NCI-H2171 treated with DMSO at 0.1 percent for 48 hours (cell line): ENCODE measurements around the gene DHDDS.
"Not testable (repeated sequence)": the region's sequence is repeated elsewhere in the genome, so short reads cannot be mapped to it uniquely, and the experiment has no call there.

Experiments used
- DNase-seq: peaks from one replicate; lab custom pipeline; 2025; lab: John Stamatoyannopoulos, UW

DHDDS gene, protein sequence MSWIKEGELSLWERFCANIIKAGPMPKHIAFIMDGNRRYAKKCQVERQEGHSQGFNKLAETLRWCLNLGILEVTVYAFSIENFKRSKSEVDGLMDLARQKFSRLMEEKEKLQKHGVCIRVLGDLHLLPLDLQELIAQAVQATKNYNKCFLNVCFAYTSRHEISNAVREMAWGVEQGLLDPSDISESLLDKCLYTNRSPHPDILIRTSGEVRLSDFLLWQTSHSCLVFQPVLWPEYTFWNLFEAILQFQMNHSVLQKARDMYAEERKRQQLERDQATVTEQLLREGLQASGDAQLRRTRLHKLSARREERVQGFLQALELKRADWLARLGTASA

DNA sequence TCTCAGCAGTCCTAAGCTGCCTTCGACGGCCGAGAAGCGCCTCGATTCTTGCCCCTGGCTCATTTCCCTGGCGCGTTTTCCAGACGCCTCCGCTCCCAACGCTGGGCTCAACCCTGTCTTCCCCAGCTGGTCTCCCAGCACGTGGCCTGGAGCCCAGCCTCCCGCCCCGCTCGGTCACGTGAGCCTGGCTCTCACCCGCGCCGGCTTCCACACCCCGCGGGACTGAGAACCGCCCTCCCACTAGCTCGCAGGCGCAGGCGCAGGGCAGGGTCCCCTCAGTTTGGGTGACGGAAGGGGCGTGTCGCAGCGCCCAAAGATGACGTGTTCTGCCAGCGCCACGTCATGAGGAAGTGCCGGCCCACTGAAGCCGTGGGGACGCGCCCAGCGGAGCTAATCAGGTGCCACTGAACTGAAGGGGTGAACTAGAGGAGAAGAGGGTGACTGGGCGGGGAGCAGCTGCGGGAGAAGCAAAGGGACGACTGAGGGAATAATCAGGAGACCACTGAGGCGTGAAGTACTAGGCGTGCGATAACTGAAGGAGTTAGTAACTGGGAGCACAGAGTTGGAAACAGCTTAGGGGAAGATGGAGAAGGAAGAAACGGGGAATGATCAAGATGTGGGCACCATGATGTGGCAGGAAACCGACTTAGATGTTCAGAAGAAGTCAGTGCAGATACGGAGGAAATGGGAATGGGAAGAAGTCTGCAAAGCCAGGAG lies at the start of gene DHDDS:
Gene DHDDS, plus strand, starts transcription at position 343 of the 717 bp plus-strand sequence. CDS start 625 bp downstream, outside the sequence.
- peak; percentile 98 for DNase-seq

DNA sequence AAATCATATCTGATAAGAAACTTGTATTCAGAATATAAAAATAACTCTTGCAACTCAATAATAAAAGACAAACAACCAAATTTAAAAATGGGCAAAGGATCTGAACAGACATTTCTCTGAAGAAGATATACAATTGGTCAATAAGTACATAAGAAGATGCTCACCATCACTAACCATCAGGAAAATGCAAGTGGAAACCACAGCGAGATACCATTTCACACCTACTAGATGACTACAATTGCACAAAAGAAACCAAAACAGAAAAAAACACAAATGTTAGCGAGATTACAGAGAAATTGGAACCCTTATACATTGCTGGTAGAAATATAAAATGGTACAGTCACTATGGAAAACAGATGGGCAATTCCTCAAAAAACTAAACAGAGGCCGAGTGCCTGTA lies 48.0 kb upstream of the DHDDS start:
- DNase-seq: no peak

DNA sequence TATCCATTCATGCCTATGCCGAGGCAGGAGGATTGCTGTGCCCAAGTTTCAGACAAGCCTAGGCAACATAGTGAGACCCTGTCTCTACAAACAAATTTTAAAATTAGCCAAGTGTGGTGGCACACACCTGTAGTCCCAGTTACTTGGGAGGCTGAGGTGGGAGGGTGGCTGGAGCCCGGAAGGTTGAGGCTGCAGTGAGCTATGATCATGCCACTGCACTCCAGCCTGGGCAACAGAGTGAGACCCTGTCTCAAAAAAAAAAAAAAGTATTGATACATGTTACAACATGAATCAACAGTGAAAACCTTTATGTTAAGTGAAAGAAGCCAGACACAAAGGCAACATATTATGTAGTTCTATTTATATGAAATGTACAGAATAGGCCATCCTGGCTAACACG lies 47.1 kb upstream of the DHDDS start:
- DNase-seq: not testable (repeated sequence)

DNA sequence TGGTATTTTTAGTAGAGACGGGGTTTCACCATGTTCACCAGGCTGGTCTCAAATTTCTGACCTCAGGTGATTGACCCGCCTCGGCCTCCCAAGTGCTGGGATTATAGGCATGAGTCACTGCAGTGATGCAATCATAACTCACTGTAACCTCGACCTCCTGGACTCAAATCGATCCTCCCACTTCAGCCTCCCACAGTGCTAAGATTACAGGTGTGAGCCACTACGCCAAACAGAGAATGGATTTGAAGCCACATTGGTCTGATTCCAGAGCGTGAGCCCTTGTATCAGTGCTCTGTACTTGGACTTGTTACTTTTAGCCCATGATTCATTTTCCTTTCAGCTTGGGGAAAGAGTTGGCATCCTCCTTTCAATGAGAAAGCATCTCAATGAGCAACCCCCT lies 44.7 kb upstream of the DHDDS start:
- no peak for DNase-seq

DNA sequence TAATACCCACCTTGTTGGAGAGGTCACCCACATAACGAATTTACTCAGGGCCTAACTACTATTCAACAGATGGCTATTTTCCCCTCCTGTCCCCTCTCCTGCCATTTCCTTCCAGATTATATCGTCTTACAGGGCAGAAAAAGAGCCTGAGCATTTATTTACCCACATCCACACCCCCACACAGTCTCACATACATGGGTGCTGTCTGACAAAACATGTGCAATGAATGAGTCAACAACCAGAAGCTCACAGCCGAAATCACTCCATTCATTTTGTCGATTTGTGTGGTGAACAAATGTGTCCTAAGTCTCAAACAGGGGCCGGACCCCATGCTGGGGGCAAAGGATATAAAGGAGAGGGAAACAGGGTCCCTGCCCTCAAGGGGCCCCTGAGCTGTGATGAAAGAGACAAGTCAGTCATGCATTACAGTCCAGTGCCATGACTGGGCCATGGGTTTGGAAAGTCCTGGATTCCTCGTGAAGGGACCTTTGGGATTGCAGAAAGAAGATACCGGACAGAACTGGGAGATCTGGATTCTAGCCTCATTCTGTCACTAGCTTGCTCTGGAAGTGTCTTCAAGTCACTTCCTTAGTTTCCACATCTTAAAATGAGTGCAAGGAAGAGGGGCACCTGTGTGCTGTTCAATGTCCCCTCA lies 43.2 kb upstream of the DHDDS start:
- no peak for DNase-seq

DNA sequence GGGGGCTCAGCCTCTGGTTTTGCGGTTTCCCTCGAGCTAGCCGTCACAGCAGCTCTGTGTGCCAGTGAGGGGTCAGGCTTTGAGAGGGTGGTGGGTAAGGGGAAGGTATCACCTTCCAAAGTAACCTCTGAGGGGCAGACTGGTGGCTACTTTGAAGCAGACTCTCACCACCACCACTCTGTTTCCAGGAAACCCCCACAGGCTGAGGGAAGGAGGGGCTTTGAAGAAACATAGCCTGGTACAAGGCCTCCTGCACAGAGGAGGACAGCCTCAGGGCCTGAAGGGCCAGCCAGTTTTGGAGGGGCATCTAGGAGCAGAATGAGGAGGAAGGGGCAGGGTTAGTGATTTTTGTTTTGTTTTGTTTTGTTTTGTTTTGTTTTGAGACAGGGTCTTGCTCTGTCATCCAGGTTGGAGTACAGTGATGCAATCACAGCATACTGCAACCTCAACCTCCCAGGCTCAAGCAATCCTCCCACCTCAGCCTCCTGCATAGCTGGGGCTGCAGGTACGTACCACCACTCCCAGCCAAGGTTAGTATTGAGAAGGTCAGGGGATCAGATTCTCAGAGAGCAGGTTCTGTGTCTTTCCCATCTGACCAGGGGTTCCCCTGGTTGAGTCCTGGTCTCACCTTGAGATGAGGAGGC lies 42.4 kb upstream of the DHDDS start:
- no peak for DNase-seq

DNA sequence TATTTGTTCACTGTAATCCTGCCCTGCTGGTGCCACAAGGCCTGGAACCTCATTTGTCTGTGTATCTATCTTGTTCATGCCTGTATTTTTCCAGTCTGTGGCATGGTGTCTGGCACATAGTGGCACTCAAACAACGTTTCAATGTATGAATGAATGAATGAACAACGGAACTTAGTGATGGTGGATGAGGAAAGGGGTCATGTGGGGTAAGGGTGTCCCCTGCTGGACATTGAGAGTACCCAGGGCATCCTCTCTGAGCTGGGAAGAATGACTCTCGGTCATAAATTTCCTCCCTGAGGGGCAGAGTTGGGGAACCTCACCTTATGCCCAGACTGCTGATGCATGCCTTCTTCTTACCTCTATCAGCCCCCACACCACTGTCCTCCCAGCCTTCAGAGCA lies 40.7 kb upstream of the DHDDS start:
- DNase-seq: peak; percentile 32

DNA sequence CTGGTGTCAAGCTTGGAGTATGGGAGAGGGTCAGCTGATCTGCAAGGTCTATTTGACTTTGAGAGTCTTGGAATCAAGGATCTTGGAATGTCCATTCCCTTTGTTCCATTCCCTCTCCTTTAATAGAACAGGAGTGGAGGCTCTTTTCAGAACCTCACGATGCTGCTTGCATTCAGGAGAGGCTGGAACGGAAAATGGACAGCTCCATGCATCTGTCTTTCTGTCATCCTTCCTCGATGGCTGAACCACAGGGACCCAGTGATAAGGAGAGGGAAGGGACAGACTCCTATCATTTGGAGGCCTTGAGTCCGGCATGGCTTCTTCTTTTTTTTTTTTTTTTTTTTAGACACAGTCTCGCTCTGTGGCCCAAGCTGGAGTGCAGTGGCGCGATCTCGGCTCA lies 36.4 kb upstream of the DHDDS start:
- DNase-seq: no peak

DNA sequence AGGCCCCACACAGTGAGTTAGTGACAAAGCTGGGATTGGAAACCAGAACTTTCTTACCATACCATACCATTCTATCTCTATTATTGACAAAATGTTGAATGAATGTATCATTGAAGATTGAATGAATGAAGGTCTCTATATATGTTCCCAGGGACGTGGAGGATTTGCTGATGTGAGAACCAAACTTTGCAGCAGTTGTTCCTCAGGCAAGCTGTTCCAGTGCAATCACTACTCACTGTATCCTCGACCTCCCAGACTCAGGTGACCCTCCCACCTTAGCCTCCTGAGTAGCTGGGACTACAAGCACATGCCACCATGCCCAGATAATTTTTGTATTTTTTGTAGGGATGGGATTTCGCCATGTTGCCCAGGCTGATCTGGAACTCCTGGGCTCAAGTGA lies 33.1 kb upstream of the DHDDS start:
- DNase-seq: no peak

DNA sequence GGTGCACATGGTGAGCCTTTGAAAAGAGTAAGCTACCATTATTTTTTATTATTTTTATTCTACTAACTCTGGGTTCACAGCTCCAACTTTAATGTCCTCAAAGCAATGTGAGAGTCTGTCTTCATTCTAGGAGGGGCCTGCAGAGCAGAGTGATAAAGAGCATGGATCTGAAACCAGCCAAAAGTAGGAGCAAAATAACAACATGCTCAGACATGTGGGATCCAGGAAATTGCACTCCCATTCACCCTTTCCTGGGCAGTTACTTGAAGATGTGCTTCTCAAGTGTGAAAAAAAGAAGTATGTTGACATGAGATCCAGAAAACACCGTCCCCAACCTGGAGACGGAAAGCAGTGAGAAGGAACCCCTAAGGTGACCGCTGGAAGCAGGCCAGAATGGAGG lies 30.2 kb upstream of the DHDDS start:
- peak; percentile 62 for DNase-seq

DNA sequence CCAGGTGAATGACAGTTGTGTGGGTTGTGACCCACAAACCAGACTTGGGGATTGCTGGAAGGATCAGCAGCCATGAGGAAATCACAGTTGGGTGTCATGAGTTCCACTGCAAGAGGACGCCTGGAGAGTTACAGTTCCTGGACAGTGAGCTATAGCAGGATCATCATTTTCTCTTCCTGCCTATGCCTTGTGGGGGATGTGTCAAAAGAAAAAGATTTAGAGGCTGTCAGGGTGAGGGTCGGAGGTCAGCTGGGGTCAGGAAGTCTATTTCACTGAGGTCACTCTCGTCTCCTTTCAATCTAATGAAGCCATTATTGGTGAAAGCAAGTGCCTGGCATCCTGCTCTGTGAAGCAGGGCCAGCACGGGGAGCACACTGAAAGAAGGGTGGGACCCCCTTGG lies 28.5 kb upstream of the DHDDS start:
- DNase-seq: no peak

DNA sequence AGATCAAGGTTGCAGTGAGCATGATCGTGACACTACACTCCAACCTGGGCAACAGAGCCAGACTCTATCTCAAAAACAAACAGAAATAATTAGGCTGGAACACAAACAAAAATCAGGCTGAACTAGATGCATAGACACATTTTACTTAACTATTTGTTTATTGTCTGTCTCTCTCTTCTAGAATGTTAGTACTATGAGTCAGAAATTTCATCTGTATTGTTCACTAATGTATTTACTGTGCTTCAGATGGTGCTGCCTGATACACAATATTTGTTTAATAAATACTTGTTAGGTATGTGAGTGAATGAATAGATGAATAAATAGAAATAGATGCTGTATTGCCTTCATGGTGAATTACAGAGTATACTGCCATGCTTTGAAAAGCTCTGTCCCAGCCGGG lies 27.5 kb upstream of the DHDDS start:
- no peak for DNase-seq

DNA sequence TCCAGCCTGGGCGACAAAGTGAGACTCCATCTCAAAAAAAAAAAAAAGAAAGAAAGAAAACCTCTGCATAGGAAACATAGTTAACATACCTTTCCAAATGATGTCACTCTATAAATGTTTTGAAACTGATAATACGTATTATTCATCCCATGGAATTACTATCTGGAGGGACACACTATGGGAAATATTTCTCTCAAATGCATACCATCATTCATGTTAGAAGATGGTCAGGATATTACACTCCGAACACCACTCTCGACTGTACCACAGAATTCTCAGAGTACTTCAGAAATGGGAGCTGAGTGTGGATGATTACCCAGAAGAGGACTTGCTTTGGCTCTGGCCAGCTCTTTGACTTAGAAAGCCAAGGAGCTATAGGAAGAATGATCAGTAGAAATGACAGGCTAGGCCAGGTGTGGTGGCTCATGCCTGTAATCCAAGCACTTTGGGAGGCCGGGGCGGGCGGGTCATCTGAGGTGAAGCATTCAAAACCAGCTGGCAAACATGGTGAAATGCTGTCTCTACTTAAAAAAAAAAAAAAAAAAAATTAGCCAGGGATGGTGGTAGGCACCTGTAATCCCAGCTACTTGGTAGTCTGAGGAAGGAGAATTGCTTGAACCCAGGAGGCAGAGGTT lies 26.7 kb upstream of the DHDDS start:
- DNase-seq: peak; percentile 71

DNA sequence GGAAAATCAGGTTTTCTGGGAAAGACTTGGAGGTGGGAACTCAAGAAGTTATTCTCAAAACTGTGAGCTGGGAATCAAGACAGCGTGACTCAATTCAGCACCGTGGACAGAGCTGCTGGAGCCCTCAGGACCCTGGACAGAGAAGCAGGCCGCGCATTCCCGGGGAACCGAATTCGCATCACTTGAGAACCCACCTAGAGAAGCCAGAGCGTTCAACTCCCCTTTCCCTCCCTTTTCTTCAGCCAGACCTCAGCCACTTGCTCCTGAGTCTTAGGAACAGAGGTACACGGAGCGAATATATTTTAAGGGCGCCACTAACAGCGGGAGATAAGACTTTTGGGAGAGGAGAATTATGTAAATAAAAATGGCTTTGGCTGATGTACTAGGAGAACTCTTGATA lies 23.5 kb upstream of the DHDDS start:
- DNase-seq: no peak

DNA sequence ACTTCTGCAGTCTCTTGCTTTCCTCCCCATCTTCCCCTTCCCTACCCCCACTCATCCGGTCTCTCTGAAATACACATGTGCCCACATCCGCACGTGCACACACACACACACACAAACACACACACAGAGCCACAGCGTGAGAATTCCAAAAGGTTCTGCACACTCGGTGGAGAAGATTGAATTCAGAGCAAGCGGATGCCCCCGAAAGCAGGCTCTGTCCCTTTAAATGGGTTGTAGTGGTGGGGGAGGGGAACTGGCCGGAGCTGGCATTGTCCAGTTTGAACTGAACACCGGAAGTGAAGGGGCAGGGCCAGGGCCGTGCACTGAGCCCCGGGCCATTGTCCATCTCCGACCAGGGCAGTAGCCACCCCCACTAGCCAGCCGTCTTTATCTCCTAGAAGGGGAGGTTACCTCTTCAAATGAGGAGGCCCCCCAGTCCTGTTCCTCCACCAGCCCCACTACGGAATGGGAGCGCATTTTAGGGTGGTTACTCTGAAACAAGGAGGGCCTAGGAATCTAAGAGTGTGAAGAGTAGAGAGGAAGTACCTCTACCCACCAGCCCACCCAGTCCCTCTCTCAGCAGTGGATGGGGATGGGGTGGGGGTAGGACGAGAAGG lies 22.8 kb upstream of the DHDDS start:
- DNase-seq: no peak

DNA sequence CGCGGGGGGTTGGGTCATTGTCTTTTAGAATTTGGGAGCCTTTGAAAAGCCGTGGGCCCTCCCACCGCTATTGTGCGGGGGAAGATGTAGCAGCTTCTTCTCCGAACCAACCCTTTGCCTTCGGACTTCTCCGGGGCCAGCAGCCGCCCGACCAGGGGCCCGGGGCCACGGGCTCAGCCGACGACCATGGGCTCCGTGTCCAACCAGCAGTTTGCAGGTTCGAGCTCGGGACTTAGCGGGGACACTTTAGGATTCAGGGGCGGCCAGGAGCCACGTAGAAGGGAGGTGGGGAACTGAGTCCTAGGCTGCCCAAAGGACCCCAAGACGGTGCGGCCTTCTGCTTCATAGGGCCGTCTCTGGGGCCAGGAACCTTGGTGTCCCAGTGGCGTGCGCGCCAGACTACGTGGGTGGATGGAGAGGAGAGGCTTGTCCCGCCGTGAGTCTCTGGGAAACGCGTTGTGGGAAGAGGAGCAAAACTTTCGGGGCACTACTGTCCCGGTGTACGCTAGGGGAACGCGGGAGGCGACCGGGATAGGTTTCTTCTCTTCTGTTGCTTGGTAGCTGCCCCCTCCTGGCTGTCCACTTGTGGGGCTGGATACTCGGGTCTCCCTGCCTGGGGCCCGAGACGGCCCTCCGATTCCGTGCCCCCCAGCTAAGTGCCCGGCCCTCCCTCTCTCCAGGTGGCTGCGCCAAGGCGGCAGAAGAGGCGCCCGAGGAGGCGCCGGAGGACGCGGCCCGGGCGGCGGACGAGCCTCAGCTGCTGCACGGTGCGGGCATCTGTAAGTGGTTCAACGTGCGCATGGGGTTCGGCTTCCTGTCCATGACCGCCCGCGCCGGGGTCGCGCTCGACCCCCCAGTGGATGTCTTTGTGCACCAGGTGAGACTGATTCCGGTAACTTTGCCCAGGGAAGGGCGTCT lies 21.2 kb upstream of the DHDDS start, which contains the start of gene LIN28A:
Gene LIN28A, plus strand, starts transcription at position 112 of the 918 bp plus-strand sequence. Its CDS starts 75 bp downstream, at position 187.
- DNase-seq: no peak

DNA sequence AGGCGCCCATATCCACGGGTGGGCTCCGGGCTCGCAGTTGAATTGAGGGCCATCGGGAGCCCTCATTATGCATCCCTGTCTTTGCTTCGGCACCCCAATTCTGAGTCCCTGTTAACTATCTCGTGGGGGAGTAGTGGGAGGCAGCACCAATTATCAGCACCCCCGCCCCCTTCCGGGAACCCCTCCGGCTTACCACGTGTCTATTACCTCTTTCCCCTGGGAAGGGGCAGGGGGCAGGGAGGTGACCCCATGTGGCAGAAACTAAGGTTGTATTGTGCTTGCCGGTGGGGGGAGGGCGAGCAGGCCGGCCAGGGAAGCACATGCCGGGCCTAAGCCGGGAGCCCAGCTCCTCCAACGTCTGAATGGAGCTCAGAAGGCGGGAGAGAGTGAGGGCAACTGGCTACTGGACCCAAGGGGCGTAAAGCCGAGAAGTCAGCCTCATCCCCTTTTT lies 20.5 kb upstream of the DHDDS start:
- DNase-seq: no peak

DNA sequence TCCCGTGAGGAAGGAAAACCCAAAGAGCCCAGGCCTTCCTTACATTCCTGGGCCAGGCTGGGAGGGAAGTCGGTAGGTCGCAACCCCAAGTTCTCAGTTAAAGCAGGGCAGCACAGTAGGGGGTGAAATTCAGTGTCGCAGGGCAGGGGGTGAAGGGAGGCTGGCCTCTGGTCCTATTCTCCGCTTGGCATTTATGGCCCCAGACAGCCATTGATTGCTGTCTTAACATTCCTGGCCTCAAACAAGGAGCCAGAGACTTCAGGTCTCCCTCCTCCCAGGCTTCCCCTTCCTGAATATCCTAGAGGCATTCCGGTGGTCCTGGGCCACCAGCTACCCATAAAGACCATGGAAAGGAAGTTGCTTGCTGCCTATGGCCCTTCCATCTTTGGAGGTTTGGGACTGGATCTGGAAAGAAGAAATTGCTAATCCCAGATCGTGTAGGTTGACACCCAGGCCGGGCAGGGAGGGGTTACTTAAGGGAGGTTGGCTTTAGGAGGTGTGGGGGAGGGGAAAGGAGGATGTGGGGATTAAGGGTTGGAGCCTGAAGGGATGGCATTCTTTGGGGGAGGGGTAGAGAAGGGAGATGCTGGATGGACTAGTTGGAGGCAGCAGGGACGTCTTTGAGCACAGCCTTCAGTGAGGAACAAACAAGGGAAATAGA lies 19.8 kb upstream of the DHDDS start:
- DNase-seq: no peak

DNA sequence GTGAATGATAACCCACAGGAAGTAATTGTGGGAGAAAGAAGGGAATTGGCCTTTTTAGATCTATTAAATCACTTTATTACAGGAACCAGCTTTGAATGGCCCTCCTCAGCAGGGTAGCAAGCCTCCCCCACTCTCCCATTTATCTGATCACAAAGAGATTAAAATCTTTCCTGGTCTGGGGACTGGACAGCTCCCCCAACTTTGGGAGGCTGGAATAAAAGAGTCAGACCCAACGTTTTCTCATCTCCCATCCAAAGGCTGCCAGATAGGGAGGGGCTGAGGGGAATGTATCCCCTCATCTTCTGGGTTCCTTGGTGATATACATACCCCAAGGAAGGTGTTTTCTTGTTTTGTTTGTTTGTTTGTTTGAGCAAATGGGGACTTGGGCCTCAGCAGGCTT lies 19.1 kb upstream of the DHDDS start:
- DNase-seq: no peak
